H9 (cell line): Measurements from ENCODE around the gene CCDC93. TPM values are rescaled to one million over a fixed set of nuclear protein-coding genes. Genes with fewer than 3 reads are reported as not detected.

Experiments
- DNase-seq: peaks from one replicate; pipeline ENCODE4 v3.0.0-alpha.2; 2017
- H2AFZ ChIP-seq: one replicate; pipeline ENCODE4 v1.6.1; 2013; ENCODE audit warnings: mild to moderate bottlenecking, low read length, control low read depth, moderate library complexity
- H2AK5ac ChIP-seq: 2 replicates; pipeline ENCODE4 v1.6.1; 2013; ENCODE audit warnings: low read length, control low read depth, mixed read lengths; ENCODE audit not compliant: insufficient read length
- H2BK120ac ChIP-seq: one replicate; pipeline ENCODE4 v1.6.1; 2013; ENCODE audit warnings: low read depth, mild to moderate bottlenecking, low read length, control low read depth, inconsistent platforms; ENCODE audit not compliant: poor library complexity, severe bottlenecking
- H2BK12ac ChIP-seq: 2 replicates; pipeline ENCODE4 v1.6.1; 2013; ENCODE audit warnings: low read length, control low read depth, mixed read lengths, low read depth; ENCODE audit not compliant: insufficient read length
- H2BK15ac ChIP-seq: 2 replicates; pipeline ENCODE4 v1.6.1; 2013; ENCODE audit warnings: low read depth, low read length, control low read depth
- H2BK20ac ChIP-seq: one replicate; pipeline ENCODE4 v1.6.1; 2013; ENCODE audit warnings: low read depth, mild to moderate bottlenecking, low read length, control low read depth, inconsistent platforms; ENCODE audit not compliant: poor library complexity, severe bottlenecking
- H2BK5ac ChIP-seq: 2 replicates; pipeline ENCODE4 v1.6.1; 2013; ENCODE audit warnings: low read length, control low read depth, mixed read lengths; ENCODE audit not compliant: insufficient read length
- H3K14ac ChIP-seq: 2 replicates; pipeline ENCODE4 v1.6.1; 2013; ENCODE audit warnings: low read length, control low read depth; ENCODE audit not compliant: insufficient read depth
- H3K18ac ChIP-seq: 2 replicates; pipeline ENCODE4 v1.6.1; 2013; ENCODE audit warnings: low read depth, mild to moderate bottlenecking, mixed read lengths, low read length, control low read depth; ENCODE audit not compliant: insufficient read length
- H3K23ac ChIP-seq: 2 replicates; pipeline ENCODE4 v1.6.1; 2013; ENCODE audit warnings: low read length, control low read depth, mixed read lengths, low read depth; ENCODE audit not compliant: insufficient read length
- H3K23me2 ChIP-seq: 2 replicates; pipeline ENCODE4 v1.6.1; 2013; ENCODE audit warnings: low read depth, mild to moderate bottlenecking, mixed read lengths, low read length, control low read depth; ENCODE audit not compliant: insufficient read length, poor library complexity, severe bottlenecking
- H3K27ac ChIP-seq: 2 replicates; pipeline ENCODE4 v1.5.1; 2013; ENCODE audit warnings: low read length, control low read depth, mixed read lengths, low read depth; ENCODE audit not compliant: insufficient read length
- H3K27me3 ChIP-seq: 2 replicates; pipeline ENCODE4 v1.6.1; 2013; ENCODE audit warnings: low read length, control low read depth, inconsistent platforms; ENCODE audit not compliant: insufficient read depth
- H3K4ac ChIP-seq: 2 replicates; pipeline ENCODE4 v1.6.1; 2013; ENCODE audit warnings: low read depth, mild to moderate bottlenecking, control low read depth, inconsistent platforms, low read length, moderate library complexity
- H3K4me1 ChIP-seq: 2 replicates; pipeline ENCODE4 v1.6.1; 2013; ENCODE audit warnings: low read length, control low read depth, inconsistent platforms; ENCODE audit not compliant: insufficient read depth
- H3K4me2 ChIP-seq: 2 replicates; pipeline ENCODE4 v1.6.1; 2013; ENCODE audit warnings: low read length, control low read depth, mixed read lengths; ENCODE audit not compliant: insufficient read length, insufficient read depth
- H3K56ac ChIP-seq: 2 replicates; pipeline ENCODE4 v1.6.1; 2013; ENCODE audit warnings: low read depth, mild to moderate bottlenecking, mixed read lengths, low read length, control low read depth; ENCODE audit not compliant: insufficient read length
- H3K79me1 ChIP-seq: 2 replicates; pipeline ENCODE4 v1.6.1; 2013; ENCODE audit warnings: low read depth, mild to moderate bottlenecking, moderate library complexity, low read length, control low read depth, inconsistent platforms; ENCODE audit not compliant: insufficient read depth, poor library complexity, severe bottlenecking
- H3K79me2 ChIP-seq: 2 replicates; pipeline ENCODE4 v1.6.1; 2013; ENCODE audit warnings: low read length, control low read depth, inconsistent platforms; ENCODE audit not compliant: insufficient read depth
- H3K9ac ChIP-seq: 2 replicates; pipeline ENCODE4 v1.6.1; 2013; ENCODE audit warnings: low read length, control low read depth, mixed read lengths; ENCODE audit not compliant: insufficient read length; ENCODE audit errors: extremely low read depth
- H3K9me3 ChIP-seq: one replicate; pipeline ENCODE4 v1.6.1; 2013; ENCODE audit warnings: low read depth, low read length, inconsistent platforms; ENCODE audit not compliant: control insufficient read depth
- H3T11ph ChIP-seq: one replicate; pipeline ENCODE4 v1.6.1; 2013; ENCODE audit warnings: mild to moderate bottlenecking, low read length, control low read depth, inconsistent platforms
- H4K20me1 ChIP-seq: one replicate; pipeline ENCODE4 v1.6.1; 2013; ENCODE audit not compliant: control insufficient read depth, insufficient read length, insufficient read depth
- H4K5ac ChIP-seq: 2 replicates; pipeline ENCODE4 v1.6.1; 2013; ENCODE audit warnings: low read depth, mild to moderate bottlenecking, mixed read lengths, low read length, control low read depth; ENCODE audit not compliant: insufficient read length
- H4K8ac ChIP-seq: replicated peaks from 2 replicates; pipeline ENCODE4 v1.6.1; 2013; ENCODE audit warnings: low read length, control low read depth, mixed read lengths, low read depth; ENCODE audit not compliant: insufficient read length
- H4K91ac ChIP-seq: 2 replicates; pipeline ENCODE4 v1.6.1; 2013; ENCODE audit warnings: low read depth, mild to moderate bottlenecking, moderate library complexity, mixed read lengths, low read length, control low read depth; ENCODE audit not compliant: insufficient read length
- H3K27ac Mint-ChIP-seq, 3 experiments: 2 replicates in 2 of 3; 3 replicates in 1 of 3; pipeline ENCODE4 v1.8.0; 2020 to 2021; ENCODE audit warnings: mixed read lengths in 3 of 3, mild to moderate bottlenecking in 1 of 3, moderate library complexity in 1 of 3
- H3K27me3 Mint-ChIP-seq: 2 replicates; pipeline ENCODE4 v1.8.0; 2021; ENCODE audit warnings: low read depth, mild to moderate bottlenecking, moderate library complexity, mixed read lengths
- H3K36me3 Mint-ChIP-seq, 3 experiments: 2 replicates in 2 of 3; 3 replicates in 1 of 3; pipeline ENCODE4 v1.8.0; 2020 to 2021; ENCODE audit warnings: low read depth in 3 of 3, mixed read lengths in 3 of 3; ENCODE audit not compliant: insufficient read depth in 1 of 3
- H3K4me1 Mint-ChIP-seq, 2 experiments: 2 replicates each; pipeline ENCODE4 v1.8.0; 2020; ENCODE audit warnings: mixed read lengths in 2 of 2
- H3K4me3 Mint-ChIP-seq, 2 experiments: 2 replicates in 1 of 2; 3 replicates in 1 of 2; pipeline ENCODE4 v1.8.0; 2020 to 2021; ENCODE audit warnings: mild to moderate bottlenecking in 2 of 2, mixed read lengths in 2 of 2, moderate library complexity in 1 of 2
- H3K9me3 Mint-ChIP-seq, 2 experiments: 2 replicates in 1 of 2; 3 replicates in 1 of 2; pipeline ENCODE4 v1.8.0; 2020; ENCODE audit warnings: mild to moderate bottlenecking in 2 of 2, mixed read lengths in 2 of 2, moderate library complexity in 1 of 2
- CTCF ChIP-seq: fragments of 200-600 bp; sonication (generic); conservative IDR thresholded peaks from 3 replicates; pipeline ENCODE4 v1.8.0; 2021; ENCODE audit warnings: antibody characterized with exemption, mild to moderate bottlenecking
- WGBS: extraction: QIAGEN DNeasy Blood & Tissue Kit; methylation state at CpG from one replicate; pipeline ENCODE4 v1.1.7; 2013; ENCODE audit warnings: missing lambda C conversion rate, low lambda C conversion rate, mixed read lengths; ENCODE audit not compliant: insufficient read length; ENCODE audit errors: extremely low coverage; 5-methylcytosine and 5-hydroxymethylcytosine counted together
- total RNA-seq: library from RNA; stranded (reverse); gene quantifications from 2 replicates; pipeline ENCODE4 v1.2.1, GENCODE V29; 2021

Gene CCDC93
- total RNA-seq, 1 experiment from 2014 or later: 16.4 TPM

- H2BK5ac ChIP-seq: no peak overlapping the region
- WGBS: no CpG with 5 or more reads among the region's 6 CpGs
- no peak for DNase-seq
- H3T11ph ChIP-seq: no peak overlapping the region
- Mint-ChIP-seq H3K9me3 (no peaks in the 10 kb centered on the region), H3K4me3 (no peak overlapping the region), H3K27me3 (no peaks in the 10 kb centered on the region), H3K4me1 (peaks cover 8 to 17% of the 10 kb centered on the region in 2 experiments), H3K36me3 (peaks cover 4 to 22% (median 12%) of the 10 kb centered on the region in 3 experiments; a peak in 5 of 7 replicates), H3K27ac (no peak overlapping the region)
- no peak overlapping the region for H2AK5ac ChIP-seq
- no peaks in the 10 kb centered on the region for H3K27me3 ChIP-seq
- no peak overlapping the region for H3K18ac ChIP-seq
- no peak overlapping the region for H3K56ac ChIP-seq
- no peak overlapping the region for H3K4me2 ChIP-seq
- no peak overlapping the region for H3K4ac ChIP-seq
- no peaks in the 10 kb centered on the region; the same call in 1 of the 2 replicates for H3K4me1 ChIP-seq
- no peak overlapping the region for H4K8ac ChIP-seq
- no peak overlapping the region; the same call in 1 of the 2 replicates for H3K14ac ChIP-seq
- H4K91ac ChIP-seq: no peak overlapping the region
- no peak overlapping the region for H4K5ac ChIP-seq
- H3K9me3 ChIP-seq: no peaks in the 10 kb centered on the region
- no peak overlapping the region for H2BK20ac ChIP-seq
- no peaks in the 10 kb centered on the region for H3K79me1 ChIP-seq
- no peak overlapping the region for H3K9ac ChIP-seq
- H2BK15ac ChIP-seq: no peak overlapping the region
- no peak overlapping the region for H2AFZ ChIP-seq
- no peaks in the 10 kb centered on the region for H3K79me2 ChIP-seq
- H4K20me1 ChIP-seq: no peaks in the 10 kb centered on the region
- no peak overlapping the region for H3K23ac ChIP-seq
- no peaks in the 10 kb centered on the region for H3K23me2 ChIP-seq
- no peak overlapping the region for H3K27ac ChIP-seq
- TF ChIP-seq CTCF: no peak
- H2BK12ac ChIP-seq: no peak overlapping the region
- no peak overlapping the region for H2BK120ac ChIP-seq
These were observed 33.8 kb downstream of the CCDC93 start for GRCh38 chr2:117979911-117980701.
